ENCODE results near the gene AKAP13.

Gene AKAP13

GRCh38 chr15:85404176-85404917, 23.9 kb downstream of the AKAP13 start:
- no peak overlapping the region for H3K27ac ChIP-seq

GRCh38 chr15:85404918-85405866, 24.8 kb downstream of the AKAP13 start:
- no peak for TF ChIP-seq ZFX (IDR thresholded peaks at IDR 0.05)
- TF ChIP-seq CTCF (conservative IDR thresholded peaks at IDR 0.05) = no peak
- peak overlapping the region; percentile 52 for H3K27ac ChIP-seq

More at GRCh38 chr15:85404176-85404917, 23.9 kb downstream of the AKAP13 start:
- no peak for TF ChIP-seq CTCF (conservative IDR thresholded peaks at IDR 0.05)
- no peak for TF ChIP-seq ZFX (IDR thresholded peaks at IDR 0.05)

- no peak for TF ChIP-seq ZFX (IDR thresholded peaks at IDR 0.05)
- TF ChIP-seq CTCF (conservative IDR thresholded peaks at IDR 0.05) = no peak
- no peak overlapping the region for H3K27ac ChIP-seq
Observed at GRCh38 chr15:85406916-85407315, 26.5 kb downstream of the AKAP13 start.

- no peak for TF ChIP-seq ZFX (IDR thresholded peaks at IDR 0.05)
- no peak for TF ChIP-seq CTCF (conservative IDR thresholded peaks at IDR 0.05)
- no peak overlapping the region for H3K27ac ChIP-seq
Observed at GRCh38 chr15:85407421-85408269, 27.2 kb downstream of the AKAP13 start.

- TF ChIP-seq ZFX (IDR thresholded peaks at IDR 0.05) = no peak
- no peak for TF ChIP-seq CTCF (conservative IDR thresholded peaks at IDR 0.05)
- H3K27ac ChIP-seq = no peak overlapping the region
Observed at GRCh38 chr15:85408270-85408746, 27.9 kb downstream of the AKAP13 start.

- no peak overlapping the region for H3K27ac ChIP-seq
- TF ChIP-seq CTCF (conservative IDR thresholded peaks at IDR 0.05) (no peak), ZFX (IDR thresholded peaks at IDR 0.05) (no peak)
Observed at GRCh38 chr15:85412066-85412465, 31.7 kb downstream of the AKAP13 start.

Measured in C4-2B (cell line).